Erythroblast (primary cell): ENCODE measurements around the gene DNAJC8.

Source experiments
- DNase-seq, 2 experiments: peaks; one replicate each; lab custom pipeline; 2025; lab: John Stamatoyannopoulos, UW
- GATA1 ChIP-seq: IDR thresholded peaks from 2 replicates; pipeline ENCODE4 v1.6.1; 2011; ENCODE audit warnings: low read depth, mild to moderate bottlenecking, control low read depth, low read length, moderate library complexity
- POLR2A ChIP-seq: IDR thresholded peaks from 2 replicates; pipeline ENCODE4 v1.6.1; 2011; ENCODE audit warnings: mild to moderate bottlenecking, low read length

Gene DNAJC8

DNA sequence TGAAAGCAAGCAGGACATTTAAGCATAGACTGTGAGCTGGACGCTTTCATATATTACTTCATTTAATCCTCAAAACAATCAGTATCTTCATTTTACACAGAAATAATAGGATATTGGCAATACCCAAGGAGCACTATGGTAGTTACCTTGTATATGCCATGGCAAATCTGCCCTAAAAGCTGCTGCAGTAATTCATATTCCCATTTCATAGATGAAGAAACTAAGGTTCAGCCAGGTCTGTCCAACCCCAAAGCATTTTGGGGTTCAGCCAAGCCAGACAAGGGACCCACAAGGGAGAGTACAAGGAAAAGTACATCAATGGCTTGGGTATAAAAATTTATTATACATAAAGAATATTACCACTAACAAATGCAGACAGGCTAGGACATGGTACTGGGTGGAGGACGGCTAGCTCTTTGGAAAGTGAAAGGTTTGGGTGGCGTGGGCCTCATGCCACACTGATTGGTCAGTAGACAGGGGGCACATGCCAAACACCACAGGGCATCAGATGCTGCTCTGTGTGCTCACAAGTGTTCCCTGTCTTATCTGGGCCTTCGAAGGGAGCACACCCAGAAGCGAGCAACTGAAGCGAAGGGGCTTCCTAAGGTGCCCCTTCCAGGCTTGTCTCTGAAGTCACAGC is 32.5 kb downstream of the DNAJC8 start:
- TF ChIP-seq GATA1 (no peak), POLR2A (no peak)
- no peak for DNase-seq

DNA sequence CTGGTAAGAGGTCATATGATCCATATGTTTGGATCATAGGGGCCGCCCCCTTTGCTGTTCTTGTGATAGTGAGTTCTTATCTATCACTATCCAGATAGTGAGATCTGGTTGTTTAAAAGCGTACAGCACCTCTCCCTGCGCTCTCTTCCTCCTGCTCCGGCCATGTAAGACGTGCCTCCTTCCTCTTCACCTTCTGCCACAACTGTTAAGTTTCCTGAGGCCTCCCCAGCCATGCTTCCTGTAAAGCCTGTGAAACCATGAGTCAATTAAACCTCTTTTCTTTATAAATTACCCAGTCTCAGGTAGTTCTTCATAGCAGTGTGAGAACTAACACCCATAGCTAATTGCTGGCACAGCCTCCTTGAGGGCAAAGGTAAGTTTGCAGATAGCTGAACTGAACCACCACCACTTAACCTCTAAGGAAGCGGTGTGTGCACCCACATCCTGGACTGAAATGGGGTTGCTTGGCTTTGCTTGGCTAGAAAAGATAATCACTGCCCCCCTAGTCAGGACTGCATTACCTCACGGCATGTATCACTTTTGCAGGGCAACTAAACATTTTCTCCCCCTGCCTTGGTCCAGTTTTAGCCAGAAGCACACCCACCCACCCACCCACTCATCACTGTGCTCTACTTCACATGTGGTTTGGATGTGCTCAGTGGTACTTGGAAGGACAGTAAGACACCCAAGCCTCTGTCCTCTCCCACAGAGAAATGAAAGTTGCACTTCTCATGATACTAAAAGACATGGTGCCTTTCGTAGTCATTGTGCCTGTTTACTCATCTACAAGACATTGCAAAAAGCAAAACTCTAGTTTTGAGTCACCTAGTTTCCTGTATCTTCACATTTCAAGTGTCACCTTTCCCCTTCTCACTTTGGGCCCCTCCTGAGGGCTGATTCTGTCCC is 33.2 kb downstream of the DNAJC8 start:
- TF ChIP-seq GATA1: no peak
- no peak for TF ChIP-seq POLR2A
- DNase-seq: no peak

DNA sequence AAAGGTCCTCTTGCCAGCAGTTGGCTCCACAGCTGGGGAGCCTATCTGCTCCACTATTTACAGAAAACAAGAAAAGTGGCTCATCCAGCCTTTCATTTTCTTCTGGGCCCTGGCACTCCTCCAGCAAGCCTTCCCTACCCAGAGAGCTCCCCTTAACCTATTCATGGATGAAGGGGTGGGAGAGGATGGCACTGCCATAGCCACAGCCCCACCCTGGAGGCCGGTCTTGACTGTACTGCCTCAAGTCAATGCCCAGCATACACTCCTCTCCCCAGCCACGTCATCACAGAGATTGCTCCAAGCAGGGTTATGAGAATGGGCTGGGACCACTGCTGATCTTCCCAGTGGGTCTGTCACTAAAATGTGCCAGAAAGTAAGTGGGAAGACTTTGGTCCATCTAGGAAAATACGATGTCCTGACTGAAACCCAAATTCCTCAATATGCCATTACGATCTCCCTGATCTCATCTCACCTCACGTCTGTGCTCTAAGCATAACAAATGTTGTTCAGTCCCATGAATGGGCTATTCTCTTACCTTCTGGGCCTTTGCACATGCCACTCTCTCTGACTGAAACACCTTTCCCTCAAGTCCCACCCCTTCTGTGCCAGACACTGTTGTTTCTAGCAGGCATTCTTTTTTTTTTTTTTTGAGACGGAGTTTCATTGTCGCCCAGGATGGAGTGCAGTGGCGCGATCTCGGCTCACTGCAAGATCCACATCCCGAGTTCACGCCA is 35.0 kb downstream of the DNAJC8 start:
- no peak for TF ChIP-seq GATA1
- TF ChIP-seq POLR2A: no peak
- DNase-seq: no peak

DNA sequence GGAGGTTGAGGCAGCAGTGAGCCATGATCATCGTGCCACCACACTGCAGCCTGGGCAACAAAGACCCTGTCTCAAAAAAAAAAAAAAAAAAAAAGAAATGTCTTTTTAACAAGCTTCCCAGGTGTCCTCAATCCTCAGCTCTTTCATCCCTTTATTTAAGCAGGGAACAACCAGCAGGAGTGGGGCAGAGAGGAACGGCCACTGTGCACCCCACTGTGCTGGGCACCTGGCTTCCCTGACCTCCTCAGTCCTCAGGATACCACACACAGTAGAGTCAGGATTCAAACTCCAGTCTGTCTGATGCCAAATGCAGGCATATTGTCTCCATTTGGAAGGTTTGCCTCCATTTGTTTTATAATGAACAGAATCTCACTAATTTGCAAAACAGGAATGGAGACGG is 36.5 kb downstream of the DNAJC8 start:
- TF ChIP-seq POLR2A (no peak), GATA1 (no peak)
- no peak for DNase-seq

DNA sequence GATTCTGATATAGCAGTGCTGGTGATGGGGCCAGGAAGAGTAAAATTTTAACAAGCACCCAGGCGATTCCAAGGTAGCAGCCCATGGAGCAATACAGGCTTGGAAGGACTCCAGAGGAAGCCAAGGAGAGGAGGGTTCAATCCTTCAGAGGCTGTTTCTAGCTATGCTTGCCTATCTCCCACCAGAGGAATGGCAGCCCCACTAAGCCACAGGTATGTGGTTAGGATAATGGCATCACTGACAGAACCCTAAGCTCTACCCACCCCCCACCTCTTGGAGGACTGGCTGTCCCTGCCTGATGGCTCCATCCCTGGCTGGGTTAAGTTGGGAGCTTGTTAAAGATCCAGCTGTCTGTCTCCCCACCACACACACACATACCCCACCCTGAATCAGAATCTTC is 37.0 kb downstream of the DNAJC8 start:
- TF ChIP-seq GATA1 (no peak), POLR2A (no peak)
- DNase-seq: no peak

DNA sequence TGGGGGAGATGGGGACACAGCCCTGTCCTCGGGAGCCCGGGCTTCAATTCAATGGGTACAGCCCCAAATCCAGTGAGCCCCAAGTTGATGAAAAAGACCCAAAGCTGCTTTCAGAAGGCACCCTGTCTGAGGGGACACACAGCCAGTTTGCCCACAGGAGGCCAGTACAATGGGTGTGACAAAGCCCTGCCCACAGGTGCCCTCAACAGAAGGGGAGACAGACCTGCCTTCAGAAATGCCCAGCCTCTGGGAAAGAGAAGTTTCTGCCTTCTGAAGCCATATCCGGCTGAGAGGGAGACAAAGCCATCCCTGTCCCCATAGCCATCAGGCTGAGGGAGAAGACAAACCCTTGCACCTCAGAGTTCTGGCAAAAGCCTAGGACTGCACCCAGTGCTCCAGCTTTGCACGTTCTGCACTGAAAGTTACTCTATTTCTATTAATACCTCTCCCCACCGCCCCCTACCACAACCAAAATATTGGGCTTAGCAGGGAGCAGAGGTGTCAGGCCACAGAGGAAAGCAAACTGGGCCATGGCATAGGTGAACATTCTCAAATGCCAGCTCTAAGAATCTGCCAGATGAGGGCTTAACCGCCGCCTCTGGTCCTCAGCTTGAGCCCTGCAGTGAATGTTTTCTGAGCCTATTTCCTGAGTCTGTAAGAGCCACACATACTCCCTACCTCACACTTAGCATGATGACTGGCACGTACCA is 38.3 kb downstream of the DNAJC8 start:
- TF ChIP-seq GATA1 (no peak), POLR2A (no peak)
- no peak for DNase-seq

DNA sequence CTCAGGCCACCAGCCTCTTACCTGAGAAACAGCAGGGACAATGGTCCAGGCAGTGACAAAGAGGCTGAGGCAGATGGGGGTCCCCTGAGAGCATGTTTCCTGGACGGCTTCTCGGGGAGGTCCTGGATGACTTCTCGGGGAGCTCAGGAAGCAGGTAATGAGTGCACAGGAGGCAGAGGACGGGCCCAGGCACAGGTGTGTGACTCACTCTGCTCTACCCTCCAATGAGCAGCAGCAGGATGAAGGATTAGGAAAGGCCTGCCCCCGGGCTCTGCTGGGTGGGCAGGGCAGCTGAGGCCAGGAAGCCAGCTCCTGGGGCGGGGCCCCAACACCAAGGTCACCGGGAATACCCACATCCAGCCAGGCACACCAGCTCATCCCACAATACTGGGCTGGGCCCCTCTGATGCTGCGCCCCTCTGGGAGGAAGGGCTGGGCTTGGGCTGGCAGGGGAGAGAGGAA is 39.1 kb downstream of the DNAJC8 start:
- no peak for TF ChIP-seq GATA1
- TF ChIP-seq POLR2A: no peak
- DNase-seq: no peak

DNA sequence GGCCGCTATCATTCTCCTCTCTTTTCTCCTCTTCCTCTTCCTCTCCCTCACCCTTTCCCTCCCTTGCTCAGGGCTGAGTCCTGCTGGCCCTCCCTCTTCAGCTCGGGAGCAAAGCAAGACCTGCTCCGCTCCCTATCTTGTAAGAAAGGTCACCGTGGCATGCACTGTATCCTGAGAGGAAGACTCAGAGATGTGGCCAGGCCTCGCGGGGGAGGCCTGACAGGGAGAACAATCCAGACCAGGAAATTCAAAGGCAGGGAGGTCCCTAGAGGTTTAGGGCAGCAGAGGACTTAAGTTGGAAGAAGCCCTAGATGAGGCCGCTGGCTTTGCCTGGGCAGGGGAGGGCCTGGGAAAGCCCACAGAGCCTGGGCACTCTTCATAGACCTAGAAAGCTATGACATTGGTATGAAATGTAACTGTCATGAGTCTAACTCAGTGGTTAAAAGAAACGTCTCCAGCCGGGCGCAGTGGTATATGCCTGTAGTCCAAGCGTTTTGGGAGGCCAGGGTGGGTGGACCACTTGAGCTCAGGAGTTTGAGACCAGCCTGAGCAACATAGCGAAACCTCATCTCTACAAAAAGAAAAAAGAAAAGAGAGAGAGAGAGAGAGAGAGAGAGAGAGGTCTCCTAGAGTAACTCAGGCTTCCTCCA is 41.7 kb downstream of the DNAJC8 start:
- TF ChIP-seq POLR2A (no peak), GATA1 (no peak)
- DNase-seq: no peak

DNA sequence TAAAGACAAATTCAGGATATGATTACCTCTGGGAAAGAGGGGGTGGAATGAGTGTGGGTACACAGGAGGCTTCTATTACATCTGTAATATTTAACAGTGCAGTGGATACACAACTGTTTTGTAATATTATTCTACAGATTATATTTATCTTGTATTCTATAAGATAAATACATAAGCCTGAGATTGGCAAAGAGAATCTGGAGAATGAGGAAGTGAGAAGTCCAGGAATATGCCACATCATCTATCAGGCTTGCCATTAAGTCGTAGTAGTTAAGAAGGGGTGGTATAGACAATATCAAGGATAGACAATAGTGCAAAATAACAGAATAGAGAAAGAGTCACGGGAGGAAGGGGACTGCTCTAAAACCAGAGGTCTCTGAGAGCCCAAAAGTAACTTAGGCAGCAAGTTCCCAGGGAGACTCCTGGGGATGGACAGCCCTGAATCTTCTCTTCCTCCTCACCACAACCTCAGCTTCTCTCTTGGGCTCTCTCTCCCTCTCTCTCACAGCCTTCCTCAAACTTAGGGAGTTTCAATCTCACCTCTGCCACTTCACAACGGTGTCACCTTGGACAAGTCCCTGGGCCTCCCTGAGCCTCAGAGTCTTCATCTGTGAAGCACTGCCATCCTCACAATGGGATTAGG is 42.4 kb downstream of the DNAJC8 start:
- DNase-seq: no peak
- no peak for TF ChIP-seq POLR2A
- TF ChIP-seq GATA1: no peak

DNA sequence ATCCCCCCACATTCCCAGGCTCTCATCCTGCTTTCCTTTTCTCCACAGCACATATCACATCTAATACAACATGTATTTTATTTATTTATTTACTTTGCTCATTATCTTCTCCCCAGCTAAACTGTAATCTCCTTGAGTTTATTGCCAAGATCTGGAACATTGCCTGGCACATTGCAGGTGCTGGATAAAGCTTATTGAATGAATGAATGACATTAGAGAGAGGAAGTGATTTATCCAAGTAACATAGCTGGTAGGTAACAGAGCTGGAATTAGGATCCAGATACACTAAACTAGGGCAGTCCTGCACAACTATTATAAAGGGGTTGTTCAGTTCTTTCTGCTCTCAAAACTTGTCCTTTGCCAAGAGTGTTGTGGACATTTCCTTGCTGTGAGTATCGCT is 47.8 kb downstream of the DNAJC8 start:
- DNase-seq: no peak
- no peak for TF ChIP-seq POLR2A
- no peak for TF ChIP-seq GATA1

DNA sequence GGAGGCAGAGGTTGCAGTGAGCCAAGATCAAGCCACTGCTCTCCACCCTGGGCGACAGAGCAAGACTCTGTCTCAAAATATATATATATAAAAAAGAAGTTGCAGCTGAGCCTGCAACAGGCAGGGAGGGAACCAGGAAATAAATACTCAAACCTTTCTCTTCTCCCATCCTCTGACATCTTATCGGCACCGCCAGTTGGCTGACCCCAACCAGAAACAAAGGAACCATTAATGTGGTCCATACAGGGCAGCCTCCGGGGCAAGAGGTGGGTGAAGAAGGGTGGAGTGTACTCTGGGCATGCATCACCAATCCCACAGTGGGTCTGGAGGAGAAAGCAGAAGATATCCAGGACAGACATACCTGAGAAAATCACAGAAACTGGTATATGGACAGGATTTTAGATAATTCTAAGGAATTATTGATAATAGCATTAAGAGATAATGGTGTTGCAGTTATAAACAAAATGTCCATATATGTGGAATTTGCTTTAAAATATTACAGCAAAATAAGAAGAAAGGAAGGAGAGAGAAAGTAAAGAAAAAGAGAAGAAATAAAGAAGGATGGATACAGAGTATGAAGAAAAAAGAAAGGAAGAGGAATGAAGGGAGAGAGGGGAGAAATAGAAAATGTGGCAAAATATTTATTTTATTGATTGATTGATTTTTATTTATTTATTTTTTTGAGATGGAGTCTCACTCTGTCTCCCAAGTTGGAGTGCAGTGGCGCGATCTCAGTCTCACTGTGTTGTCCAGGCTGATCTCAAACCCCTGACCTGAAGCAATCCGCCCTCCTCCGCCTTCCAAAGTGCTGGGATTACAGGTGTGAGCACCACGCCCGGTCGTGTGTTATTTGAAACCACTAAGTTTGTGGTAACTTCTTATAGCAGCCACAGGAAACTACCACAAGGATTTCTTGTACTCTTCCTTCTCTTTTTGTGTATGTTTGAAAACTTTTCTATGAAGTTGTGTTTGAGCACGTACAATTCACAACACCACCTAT is 52.2 kb downstream of the DNAJC8 start:
- no peak for DNase-seq
- TF ChIP-seq POLR2A: no peak
- TF ChIP-seq GATA1: no peak
